NCI-H2227 (cell line): ENCODE measurements around the gene PCDH1.
"Not testable (repeated sequence)": the region's sequence is repeated elsewhere in the genome, so short reads cannot be mapped to it uniquely, and the experiment has no call there.

Source experiments
- DNase-seq: peaks from one replicate; lab custom pipeline; 2025; ENCODE audit not compliant: unreplicated experiment; lab: John Stamatoyannopoulos, UW

The PCDH1 gene

DNA sequence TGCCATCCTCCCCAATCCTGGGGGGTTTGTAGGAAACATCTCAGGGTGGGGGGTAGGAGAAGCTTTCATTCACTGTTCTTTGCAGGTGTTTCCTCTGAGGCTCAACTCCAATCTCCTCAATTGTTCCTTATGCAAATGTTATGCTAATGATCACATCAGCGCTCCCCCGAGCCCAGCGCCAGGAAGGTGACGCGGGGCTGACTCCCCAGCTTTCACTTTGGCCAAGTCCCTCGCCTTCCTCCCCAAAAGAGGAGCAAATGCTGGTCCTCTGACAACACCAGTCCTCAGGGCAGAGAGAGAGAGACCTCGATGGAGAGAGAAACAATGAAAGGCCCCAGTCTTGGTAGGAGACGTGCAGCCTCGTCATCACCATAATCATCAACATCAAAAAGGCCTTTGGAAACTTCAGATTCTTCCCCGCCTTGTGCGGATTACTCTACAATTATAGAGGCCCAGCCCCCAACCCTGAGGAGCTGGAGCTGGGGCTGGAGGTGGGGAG, 39.1 kb downstream of the PCDH1 start:
- DNase-seq = peak; percentile 84

DNA sequence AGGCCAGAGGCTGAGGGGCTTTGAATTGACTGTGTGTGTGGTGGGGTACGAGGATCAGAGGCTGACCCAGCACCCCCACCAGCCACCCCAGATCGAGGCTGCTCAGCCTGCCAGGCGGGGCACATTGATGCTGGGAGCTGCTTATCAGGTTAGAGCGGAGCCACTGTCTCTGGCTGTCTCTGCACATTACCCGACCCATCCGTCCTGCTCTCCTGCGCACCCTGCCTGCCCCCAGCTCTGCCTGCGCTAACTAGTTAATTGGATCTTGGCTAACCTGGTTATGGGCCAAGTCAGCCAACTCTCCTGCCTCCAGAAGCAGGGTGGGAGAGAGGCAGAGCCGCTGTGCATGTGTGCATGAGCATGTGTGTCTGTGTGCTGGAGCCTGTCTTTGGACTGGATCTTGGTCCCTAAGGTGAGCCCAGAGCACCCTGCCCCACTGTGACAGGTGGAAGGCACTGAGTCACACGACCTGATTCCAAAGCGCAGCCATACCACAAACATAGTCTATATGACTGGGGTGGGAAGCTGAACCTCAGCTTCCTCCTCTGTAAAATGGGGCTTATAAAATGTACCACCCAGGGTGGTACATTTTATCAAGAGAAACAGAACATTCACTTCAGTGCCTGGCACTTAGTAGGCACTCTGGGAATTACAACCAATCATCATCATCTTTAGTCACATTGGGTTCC, 39.7 kb downstream of the PCDH1 start:
- DNase-seq = no peak

DNA sequence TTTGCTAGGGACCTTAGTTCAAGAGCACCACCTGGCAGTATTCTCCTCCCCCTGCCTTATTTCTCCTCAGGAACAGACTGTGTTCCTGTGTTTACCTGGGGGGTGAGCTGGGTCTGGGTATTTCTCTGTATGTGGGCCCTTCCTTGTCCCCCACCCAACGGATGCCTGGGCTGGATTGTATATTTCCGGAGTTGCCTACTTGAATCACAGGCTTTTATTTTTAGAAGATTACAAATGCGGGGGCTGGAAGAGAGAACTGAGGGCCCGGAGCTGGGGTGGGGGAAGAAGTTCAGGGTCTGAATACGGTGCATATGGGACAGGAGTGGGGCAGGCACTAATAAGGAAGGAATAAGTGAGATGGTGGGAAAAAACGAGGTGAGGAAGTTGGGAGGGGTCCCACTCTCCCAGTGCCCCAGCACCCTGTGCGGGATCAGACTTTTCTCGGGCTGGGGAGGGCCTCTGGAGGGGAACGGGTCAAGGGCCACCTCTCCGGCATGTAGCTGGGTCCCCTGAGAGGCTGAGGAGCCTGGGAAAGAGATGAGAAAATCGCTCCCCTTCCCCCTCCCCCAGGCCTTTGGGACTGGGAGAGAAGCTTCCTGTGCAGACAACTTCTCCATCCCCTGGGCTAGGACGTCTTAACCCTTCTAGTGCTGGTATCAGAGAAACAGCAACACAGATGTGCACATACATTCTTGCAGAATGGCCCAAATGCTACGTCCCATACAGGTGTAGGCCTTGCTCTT, 42.1 kb downstream of the PCDH1 start:
- peak; percentile 28 for DNase-seq

DNA sequence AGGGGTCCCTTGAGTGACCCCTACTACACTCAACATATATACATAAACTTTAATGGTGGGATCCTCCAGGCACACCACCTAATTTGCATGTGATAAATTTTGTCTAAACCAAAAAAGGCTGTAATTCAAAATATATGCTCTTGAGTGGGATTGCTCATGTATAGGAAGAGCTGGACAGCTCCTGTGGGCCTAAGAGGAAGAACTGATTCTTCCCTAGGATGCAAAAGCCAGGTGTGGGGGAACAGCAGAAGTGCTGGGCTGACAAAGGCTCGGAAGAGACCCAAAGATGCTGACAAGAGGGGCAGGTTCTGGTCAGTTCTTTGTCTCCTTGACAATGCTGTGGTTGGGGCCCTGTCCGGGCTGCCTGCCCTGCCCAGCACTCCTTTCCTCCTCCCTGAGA, 43.9 kb downstream of the PCDH1 start:
- no peak for DNase-seq

DNA sequence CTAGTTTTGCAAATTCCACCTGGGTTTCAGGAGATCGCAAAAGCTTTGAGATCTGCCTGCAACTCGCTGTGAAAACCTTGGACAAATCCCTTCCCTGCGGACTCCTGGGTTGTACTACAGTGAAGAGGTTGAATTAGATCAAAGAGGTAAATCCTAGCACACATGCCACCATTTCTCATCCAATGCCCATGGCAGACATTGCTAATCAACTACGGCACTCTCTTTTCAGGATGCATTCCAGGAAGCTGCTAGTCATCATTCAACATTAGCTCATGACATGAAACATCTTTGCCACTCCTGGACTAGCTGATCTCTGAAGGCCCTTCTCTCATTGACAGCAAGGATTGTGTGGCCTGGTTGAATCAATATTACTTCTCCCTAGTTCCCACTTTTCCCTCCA, 46.1 kb downstream of the PCDH1 start:
- no peak for DNase-seq

DNA sequence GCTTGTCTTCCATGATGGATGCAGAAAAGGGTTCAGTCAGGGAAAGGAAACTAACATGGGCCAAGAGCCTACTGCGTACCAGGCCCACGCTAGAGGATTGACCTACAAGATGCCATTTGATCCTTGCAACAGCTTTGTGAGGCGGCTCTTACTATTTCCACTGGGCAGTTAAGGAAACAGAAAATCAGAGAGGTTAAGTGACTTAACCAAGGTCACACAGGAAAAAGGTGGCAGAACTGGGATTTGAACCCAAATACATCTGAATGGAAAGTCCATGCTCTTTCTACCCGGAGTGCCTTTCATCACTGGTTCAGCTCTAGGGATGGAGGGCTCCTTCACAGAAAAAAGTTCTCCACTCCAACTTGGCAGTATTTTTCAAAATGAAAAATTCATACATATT, 50.0 kb downstream of the PCDH1 start:
- no peak for DNase-seq

DNA sequence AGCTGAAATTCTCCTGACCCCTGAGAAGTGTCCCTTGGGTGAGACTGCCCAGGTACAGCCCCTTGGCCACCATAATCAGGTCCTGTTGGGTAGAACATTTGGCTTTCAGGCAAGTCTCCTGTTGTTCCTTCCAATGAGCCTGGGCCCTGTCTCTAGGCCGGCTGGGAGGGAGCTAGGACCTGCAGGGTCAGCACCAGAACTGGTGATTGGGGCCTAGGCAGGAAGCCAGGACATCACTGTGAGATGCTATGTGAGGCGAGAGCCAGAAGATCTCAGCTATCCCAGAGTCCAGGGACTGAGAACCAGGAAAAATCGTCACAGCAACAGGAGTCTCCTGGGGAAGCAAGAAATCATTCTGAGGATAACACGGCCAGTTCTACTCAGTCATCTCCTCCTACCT, 51.5 kb downstream of the PCDH1 start:
- no peak for DNase-seq

DNA sequence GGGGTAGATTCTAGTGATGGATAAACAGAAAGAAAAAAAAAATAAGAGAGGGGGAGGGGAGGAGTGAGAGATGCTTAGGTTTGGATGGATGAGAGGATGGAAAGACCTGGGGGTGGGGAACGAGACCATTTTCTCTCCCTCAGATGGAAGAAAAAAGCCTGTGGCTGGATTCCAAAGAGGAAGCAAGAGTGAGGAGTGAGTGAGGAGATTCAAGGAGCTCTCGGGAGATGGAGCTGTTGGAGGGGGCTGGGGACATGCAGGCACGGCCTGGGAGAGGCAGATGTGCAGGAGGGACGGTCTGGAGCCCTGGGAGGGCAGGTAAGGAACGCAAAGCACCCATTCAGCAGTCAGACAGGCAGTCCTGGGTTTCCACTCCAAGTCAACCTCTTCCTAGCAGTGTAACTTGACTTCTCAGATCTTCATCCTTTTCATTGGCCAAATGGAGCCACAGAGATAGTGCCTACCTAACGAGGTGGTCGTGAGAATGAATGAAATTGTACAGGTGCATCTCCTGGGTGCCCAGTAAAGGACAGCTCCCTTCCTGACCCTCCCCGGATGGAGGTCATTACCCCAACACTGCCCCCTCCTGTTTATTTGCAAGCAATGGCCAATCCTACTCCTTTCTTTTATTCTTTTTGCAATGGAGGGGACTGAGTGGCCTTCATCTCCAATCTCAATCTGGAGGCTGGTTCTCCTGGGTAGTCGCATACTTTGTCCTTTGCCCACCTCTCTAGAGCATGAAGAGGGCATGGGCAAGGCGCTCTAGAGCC, 52.2 kb downstream of the PCDH1 start:
- DNase-seq = peak; percentile 60

DNA sequence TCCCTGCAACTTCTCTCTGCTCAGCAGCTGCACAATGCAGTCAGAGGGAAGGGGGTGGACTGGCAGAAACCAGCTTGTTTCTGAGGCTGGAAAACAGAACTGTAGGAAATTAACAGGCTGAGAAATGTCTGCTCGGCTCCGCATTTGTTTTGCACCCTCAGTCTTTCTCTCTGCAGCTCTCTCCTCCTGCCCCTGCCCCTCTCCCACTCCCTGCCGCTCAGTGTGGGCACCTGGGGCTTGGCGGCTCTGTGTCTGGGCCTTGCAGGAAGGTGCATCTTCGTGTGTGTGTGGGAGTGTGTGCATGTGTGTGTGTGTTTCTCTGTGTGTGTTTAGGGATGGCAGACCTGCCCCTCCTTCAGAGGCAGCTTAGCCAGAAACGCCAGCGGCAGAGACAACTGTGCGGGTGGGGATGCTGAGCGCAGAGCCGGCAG, 53.0 kb downstream of the PCDH1 start:
- DNase-seq = peak; percentile 74

DNA sequence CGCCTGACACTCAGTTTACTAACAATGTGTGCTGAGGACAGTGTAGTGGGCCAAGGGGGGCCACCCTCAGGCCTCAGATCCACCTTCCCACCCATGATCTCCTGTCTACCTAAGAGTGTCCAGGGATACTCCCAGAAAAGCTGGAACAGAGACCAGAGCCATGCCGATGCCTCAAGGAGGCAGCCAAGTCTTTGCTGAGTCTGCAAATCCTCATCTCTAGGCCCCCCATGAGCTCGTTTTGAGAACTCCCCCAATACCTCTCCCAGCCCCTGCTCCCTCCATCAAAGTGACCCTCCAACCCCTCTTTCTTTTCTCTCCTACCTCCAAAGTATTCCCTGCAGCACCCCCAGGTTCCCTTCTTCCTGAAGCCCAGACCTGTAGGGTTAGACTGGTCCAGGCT, 53.5 kb downstream of the PCDH1 start:
- DNase-seq = no peak

DNA sequence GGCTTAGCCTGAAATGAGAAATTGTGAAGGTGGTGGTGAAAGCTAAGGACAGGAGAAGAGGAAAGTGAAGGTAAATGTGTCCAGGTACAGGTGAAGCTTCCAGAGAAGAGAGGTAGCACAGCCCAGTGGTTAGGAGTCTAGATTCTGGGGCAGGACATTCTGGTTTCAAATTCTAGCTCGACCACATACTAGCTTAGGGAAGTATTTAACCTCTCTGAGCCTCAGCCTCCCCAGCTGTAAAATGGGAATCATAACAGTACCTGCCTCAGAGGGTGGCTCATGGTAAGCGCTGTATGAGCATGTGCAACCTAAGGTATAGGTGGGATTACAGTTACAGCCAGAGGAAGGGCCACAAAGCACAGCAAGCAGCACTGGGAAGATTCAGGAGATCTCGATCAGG, 55.2 kb downstream of the PCDH1 start:
- no peak for DNase-seq

DNA sequence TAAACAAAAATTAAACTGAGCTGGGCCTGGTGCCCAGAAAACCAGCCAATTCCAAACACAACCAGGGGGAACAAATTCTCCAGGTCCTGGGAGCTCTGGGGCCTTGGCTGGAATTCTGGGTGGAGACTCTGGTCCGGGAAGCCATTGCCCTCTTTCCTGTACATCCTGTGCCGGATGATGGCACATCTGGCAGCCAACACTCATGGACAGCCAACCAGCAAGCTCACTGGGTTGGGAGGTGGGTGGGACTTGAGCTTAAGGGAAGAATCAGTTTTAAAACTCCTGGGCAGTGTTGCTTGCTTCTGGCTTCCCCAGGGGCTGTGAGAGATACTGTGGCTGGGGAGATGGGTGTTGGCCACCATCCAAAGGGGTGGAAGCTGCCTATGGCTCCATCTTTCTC, 56.1 kb downstream of the PCDH1 start:
- DNase-seq = no peak

DNA sequence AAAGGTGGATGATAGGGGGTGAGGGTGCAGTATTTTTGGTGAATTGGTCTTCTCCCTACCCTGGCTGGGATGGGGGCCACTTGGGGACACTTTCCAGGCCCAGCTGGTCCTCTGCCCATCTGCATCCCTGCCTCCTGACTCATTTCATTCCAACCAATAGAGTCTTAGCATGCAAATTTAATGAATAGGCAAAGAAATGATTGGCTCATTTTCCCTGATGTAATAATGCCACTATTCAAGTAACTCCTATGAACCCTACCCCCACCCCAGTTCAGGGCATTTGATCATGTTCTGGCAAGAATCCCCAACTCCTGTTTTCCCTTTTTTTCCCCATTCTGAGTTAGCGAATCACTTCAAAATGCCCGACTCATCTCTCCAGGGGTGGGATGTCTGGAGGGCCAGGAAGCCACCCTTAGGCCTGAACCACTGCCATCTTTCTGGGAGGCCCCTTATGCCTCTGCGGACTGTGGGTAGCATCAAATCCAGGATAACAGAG, 56.7 kb downstream of the PCDH1 start:
- DNase-seq = peak; percentile 33

DNA sequence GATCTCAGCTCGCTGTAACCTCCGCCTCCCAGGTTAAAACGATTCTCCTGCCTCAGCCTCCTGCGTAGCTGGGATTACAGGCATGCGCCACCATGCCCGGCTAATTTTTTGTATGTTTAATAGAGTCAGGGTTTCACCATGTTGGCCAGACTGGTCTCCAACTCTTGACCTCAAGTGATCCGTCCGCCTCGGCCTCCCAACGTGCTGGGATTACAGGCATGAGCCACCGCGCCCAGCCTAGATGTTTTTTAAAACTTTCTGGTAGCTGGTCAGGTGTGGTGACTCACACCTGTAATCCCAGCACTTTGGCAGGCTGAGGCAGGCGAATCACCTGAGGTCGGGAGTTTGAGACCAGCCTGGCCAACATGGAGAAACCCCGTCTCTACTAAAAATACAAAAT, 57.5 kb downstream of the PCDH1 start:
- not testable (repeated sequence) for DNase-seq

DNA sequence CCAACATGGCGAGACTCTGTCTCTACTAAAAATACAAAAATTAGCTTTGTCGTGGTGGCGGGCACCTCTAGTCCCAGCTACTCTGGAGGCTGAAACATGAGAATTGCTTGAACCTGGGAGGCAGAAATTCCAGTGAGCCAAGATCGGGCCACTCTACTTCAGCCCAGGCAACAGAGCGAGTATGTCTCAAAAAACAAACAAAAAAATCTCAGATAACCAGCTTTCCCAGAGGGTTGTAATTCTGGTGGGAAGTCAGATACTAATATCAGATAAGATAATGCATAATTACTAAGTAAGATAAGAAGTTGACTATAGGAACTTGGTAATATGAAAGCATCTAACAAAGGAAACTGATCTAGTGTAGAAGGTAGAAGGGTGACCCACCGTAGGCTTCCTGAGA, 60.6 kb downstream of the PCDH1 start:
- no peak for DNase-seq

DNA sequence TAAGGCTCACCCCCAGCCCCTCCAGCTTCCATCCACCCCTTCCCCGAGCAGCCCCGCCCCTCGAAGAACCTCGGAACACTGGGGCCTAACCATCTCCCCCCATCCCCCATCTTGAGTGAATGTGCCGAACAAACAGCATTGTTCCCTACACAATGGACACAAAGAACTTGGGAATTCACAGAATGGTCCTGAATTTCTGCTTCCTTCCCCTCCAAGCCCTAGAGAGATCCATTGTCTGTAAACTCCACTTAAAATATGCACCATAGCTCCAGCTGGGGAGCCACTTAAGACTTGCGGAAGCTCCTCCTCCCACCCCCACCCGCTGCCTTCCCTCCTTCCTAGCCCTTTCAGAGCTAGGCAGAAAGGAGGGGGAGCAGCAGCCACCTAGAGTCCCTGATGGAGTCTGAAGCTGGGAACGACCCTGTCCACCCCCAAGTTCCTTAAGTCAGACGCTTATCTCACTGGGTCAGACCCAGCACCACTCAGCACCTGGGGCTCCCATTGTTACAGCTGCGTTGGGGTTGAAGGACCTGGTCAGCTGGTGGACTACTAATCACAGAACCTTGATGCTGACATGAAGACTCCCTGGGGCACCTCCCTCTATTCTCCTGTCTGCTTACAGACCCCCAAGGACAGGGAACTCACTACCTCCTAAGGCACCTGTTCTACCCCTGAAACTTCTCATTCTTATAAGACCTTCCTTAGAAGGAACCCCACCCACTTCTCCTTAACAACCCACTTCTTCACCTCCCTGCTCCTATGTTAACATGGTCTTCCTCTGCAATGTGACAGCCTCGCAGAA, 61.4 kb downstream of the PCDH1 start:
- peak; percentile 68 for DNase-seq

DNA sequence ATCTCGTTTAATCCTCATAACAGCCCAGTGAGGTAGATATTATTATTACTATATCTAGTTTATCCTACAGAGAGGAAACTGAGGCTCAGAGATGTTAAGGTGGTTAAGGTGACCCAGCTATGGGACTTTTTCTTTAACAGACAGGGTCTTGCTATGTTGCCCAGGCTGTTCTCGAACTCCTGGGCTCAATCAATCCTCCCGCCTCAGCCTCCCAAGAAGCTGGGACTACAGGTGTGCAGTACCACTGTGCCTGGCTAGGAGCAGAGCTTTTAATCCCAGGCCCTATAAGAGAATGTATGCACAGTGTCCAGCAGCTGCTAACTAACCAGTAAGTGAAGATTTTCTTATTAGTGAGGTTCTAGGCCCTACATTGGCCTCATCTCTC, 62.4 kb downstream of the PCDH1 start:
- no peak for DNase-seq

DNA sequence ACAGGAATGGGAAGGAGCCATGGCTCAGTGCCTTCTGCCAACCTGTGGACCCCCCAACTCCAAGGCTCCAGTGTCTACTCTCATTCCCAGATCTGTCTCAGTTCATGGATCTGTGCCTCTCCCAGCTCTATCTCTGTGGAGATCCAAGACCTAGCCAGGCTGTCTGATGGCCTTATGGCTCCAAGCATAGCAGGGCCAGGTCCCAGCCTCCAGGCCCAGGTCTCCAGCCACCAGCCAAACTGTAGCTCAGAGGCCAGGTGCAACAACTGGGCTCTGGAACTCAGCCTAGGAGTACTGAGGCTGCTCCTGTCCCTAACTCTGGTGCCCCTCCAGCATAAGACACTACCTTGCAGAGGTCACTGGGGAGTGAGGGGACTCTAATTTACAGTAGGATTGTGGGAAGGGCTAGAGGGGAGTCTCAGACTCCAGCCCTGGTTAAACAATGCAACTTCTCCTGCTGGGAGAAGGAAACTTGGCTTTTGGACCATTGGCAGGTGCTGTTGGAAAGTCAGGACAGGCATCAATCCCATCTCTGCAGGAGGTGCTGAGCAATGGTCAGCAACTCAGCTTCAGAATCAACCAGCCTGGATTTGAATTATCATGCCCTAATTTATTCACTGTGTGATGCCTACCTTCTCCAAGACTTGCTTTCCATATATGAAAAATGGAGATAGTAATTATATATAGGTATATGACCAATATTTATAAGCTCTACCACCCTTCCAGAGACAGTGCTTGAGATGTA, 63.0 kb downstream of the PCDH1 start:
- DNase-seq = no peak

DNA sequence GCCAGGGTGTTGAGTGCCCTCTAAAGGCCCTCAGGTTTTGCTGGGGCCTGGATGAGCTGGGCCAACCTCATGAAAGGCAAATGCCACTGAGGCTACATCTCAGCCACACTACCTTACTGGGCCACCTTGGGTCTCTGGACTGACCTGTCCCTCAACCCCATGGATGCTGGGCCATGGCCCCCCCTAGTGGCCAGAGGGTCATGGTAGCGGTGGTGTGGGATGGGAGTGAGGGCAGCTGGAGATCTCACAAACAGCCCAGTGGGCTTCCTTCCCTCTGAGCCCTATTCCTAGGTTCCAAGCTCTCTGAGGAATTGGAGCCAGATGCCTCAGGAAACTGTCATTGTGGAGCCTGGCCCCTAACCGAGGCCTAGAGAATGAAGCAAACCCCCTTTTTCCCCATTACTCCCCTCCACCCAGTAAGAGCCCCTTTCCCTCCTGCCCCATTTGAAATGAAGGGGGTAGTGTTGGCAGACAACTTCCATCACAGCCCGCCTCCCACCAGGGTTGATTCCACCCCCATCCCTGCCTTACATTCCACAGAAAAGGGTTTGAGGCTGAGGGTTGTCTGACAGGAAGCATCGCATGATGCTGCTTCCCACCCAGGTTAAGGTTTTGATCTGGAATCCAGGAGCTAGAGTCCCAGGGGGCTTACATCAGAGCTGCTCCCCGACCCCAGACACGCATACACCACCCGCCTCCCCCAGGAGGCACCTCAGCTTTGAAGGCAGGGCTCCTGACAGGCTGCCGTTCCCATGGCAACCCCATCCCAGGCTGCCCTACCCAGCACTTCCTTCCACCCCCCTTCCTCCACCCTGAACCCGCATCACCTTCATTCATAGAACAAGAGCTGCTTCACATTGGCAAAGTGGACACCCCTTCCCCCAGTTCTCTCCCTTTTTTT, 63.9 kb downstream of the PCDH1 start:
- peak; percentile 41 for DNase-seq
